ENCODE measurements around the gene ZMYM2. TPM values are rescaled to one million over a fixed set of nuclear protein-coding genes. Genes with fewer than 3 reads are reported as not detected.
A peak's percentile ranks its signal among the peaks of the same experiment; 100 is the strongest.

The ZMYM2 gene
- 74.6 TPM for total RNA-seq (2013)
- polyA plus RNA-seq, result 10 to 100 TPM in 1 of 3 donors, 1 to 10 TPM in 2; 6.7 to 32.6 (median 8.5) TPM
- polyA minus RNA-seq, result 18.8 and 22.5 TPM in 2 replicates
- 69.6 to 267 (median 168) reads per million in 11 experiments for total RNA-seq

GRCh38 chr13:19958155-19959111 lies at the start of gene ZMYM2:
TSS of gene ZMYM2 (plus strand) at chr13:19958727. CDS start at chr13:19993073, 34,346 bp downstream.
- no peaks in the 10 kb centered on the region for H3K9me3 Mint-ChIP-seq
- peak within 1 kb of the TSS; percentile 92 to 98 (median 94) for H3K27ac Mint-ChIP-seq
- Histone ChIP-seq H3K9ac (ENCODE audit: insufficient read depth, low read length, poor library complexity, severe bottlenecking) (peak within 1 kb of the TSS; percentile 79), H2AFZ (ENCODE audit: insufficient read depth, low read depth, low read length, poor library complexity, severe bottlenecking) (peak within 1 kb of the TSS; percentile 98), H3K4me1 (ENCODE audit: control insufficient read depth in 1 of 2, insufficient read depth in 2 of 2, low read length in 2 of 2) (peaks cover 29 to 51% of the 10 kb centered on the region in 2 donors), H3K27ac (ENCODE audit: low read depth in 1 of 2, low read length in 2 of 2) (peak within 1 kb of the TSS; percentile 84 to 94), H3K4me3 (replicated peaks in 1 of 3; ENCODE audit: low read depth in 2 of 3, low read length in 3 of 3) (peak within 1 kb of the TSS; percentile 91 to 99 (median 99)), H4K20me1 (ENCODE audit: insufficient read depth, low read length) (peaks cover 36% of the 10 kb centered on the region), H3K36me3 (replicated peaks in 1 of 2; ENCODE audit: control insufficient read depth in 1 of 2, insufficient read depth in 2 of 2, low read length in 2 of 2) (peaks cover 3 to 9% of the 10 kb centered on the region in 2 donors), H3K79me2 (ENCODE audit: insufficient read depth, low read length) (peaks cover 38% of the 10 kb centered on the region), H3K4me2 (replicated peaks; ENCODE audit: extremely low read depth, low read length, poor library complexity, severe bottlenecking) (peak within 1 kb of the TSS; percentile 100), H3K9me3 (replicated peaks in 1 of 2; ENCODE audit: control insufficient read depth in 1 of 2, insufficient read depth in 1 of 2, low read length in 2 of 2) (no peaks in the 10 kb centered on the region), H3K27me3 (ENCODE audit: control insufficient read depth in 2 of 2, insufficient read depth in 2 of 2, low read length in 2 of 2) (no peaks in the 10 kb centered on the region)
- H3K36me3 Mint-ChIP-seq, result peaks cover 4 to 6% of the 10 kb centered on the region in 2 donors
- under 1% methylated on average over 89 of the region's 112 CpGs for WGBS (ENCODE audit: insufficient coverage)
- H3K27me3 Mint-ChIP-seq (ENCODE audit: low read depth in 3 of 3), result no peaks in the 10 kb centered on the region
- H3K4me1 Mint-ChIP-seq, result peaks cover 31% of the 10 kb centered on the region
- intact Hi-C loops (cut with micrococcal nuclease), result loop anchor here (2.0 to 5.0 kb wide), 3 partner anchors 96 to 176 kb away; partner anchors contain the start of genes ZMYM5 (in 2 of the 2) and PSPC1 (in 1 of the 2)
- DNase-seq, result peak; percentile 96 to 97 (median 96)
- peak within 1 kb of the TSS; percentile 92 to 93 for H3K4me3 Mint-ChIP-seq
- TF ChIP-seq CTCF (IDR thresholded peaks at IDR 0.05), result no peak

DNA sequence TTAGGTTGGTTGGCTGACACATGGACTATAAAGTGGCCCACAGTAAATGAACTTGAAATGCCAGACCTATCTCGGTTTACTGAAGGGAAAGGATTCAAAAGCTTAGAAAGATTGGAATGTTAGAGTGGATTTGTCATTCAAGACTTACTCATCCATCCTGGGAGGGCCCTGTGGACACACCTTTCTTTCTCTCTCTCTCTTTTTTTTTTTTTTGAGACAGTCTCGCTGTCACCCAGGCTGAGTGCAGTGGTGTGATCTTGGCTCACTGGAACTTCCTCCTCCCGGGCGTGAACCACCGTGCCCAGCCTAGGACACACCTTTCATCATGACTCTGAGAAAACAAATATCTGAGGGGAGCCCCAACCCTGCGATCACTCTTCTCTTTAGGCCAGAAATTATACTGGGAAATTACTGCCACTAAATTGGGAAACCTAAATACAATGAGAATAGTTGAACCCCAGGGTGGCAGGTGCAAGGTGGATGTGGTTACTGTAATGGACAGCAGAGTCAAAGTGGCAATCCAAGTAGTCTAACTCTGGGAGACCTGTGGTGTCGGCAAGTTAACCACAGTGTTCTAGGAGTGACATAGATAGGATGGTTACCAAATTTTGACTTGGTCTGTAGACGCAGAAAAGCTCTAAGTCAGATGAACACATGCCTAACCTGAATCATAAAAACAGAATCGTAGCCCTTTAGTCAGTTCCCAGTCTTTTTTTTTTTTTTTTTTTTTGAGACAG lies 48.0 kb upstream of the ZMYM2 start:
- Histone ChIP-seq H3K4me1 (ENCODE audit: control insufficient read depth in 1 of 2, insufficient read depth in 2 of 2, low read length in 2 of 2) (no peaks in the 10 kb centered on the region), H3K36me3 (replicated peaks in 1 of 2; ENCODE audit: control insufficient read depth in 1 of 2, insufficient read depth in 2 of 2, low read length in 2 of 2) (no peaks in the 10 kb centered on the region), H3K9ac (ENCODE audit: insufficient read depth, low read length, poor library complexity, severe bottlenecking) (no peak overlapping the region), H4K20me1 (ENCODE audit: insufficient read depth, low read length) (no peaks in the 10 kb centered on the region), H3K79me2 (ENCODE audit: insufficient read depth, low read length) (no peaks in the 10 kb centered on the region), H3K27me3 (ENCODE audit: control insufficient read depth in 2 of 2, insufficient read depth in 2 of 2, low read length in 2 of 2) (no peaks in the 10 kb centered on the region), H2AFZ (ENCODE audit: insufficient read depth, low read depth, low read length, poor library complexity, severe bottlenecking) (no peak overlapping the region), H3K27ac (ENCODE audit: low read depth in 1 of 2, low read length in 2 of 2) (no peak overlapping the region), H3K4me2 (replicated peaks; ENCODE audit: extremely low read depth, low read length, poor library complexity, severe bottlenecking) (no peak overlapping the region), H3K9me3 (replicated peaks in 1 of 2; ENCODE audit: control insufficient read depth in 1 of 2, insufficient read depth in 1 of 2, low read length in 2 of 2) (no peaks in the 10 kb centered on the region), H3K4me3 (replicated peaks in 1 of 3; ENCODE audit: low read depth in 2 of 3, low read length in 3 of 3) (no peak overlapping the region)
- intact Hi-C loops (cut with micrococcal nuclease), result no loop called here
- WGBS (ENCODE audit: insufficient coverage), result 76% methylated on average over 5 of the region's 9 CpGs
- no peak for DNase-seq
- Mint-ChIP-seq H3K9me3 (peaks cover 0 to 11% (median 2%) of the 10 kb centered on the region in 7 donors), H3K36me3 (no peaks in the 10 kb centered on the region), H3K4me1 (no peaks in the 10 kb centered on the region), H3K27ac (no peak overlapping the region), H3K4me3 (no peak overlapping the region), H3K27me3 (ENCODE audit: low read depth in 3 of 3) (peaks cover 0 to 4% (median 2%) of the 10 kb centered on the region in 3 donors)
- no peak for TF ChIP-seq CTCF (IDR thresholded peaks at IDR 0.05)
